NCI-H226 (cell line): Measurements from ENCODE around the gene DENND2C.

ENCODE experiments used
- DNase-seq: peaks from one replicate; pipeline ENCODE4 v3.0.0-alpha.2; 2015

Gene DENND2C

GRCh38 chr1:114671939-114672275, 2.1 kb upstream of the DENND2C start:
- DNase-seq = no peak

DNA sequence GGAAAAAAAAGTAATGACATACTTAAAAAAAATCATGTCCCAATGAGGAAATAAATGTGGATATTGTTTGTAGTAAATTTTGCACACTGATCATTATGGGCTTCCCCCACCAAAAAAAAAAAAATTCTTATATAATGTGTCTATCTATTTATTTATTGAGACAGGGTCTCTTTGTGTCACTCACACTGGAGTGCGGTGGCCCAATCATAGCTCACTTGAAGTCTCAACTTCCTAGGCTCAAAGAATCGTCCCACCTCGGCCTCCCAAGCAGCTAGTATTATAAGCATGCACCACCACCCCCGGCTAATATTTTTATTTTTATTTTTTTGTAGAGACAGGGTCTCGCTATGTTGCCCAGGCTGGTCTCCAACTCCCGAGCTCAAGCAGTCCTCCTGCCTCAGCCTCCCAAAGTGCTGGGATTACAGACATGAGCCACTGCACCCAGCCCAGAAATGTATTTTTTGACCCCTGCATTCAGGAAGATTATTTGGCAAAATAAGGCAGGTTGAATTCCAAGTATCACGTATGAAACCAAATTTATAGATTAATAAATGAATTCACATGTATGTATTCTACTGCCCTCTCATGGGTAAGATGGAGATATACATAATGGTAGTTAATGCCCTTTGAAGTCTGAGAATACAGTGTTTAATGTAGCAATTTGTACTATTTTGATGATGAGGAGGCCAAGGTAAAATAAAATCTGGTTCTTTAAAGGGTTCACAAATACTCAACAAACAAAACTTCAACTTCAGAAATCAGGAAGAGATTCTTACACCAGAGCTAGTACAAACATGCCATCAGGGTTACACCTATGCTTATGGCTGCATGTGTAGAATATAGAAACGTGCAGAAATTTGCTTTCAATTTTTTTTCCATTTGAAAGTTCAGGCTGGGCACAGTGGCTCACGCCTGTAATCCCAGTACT, 1.4 kb upstream of the DENND2C start:
- peak; percentile 2 for DNase-seq

- peak; percentile 95 for DNase-seq
Measured at GRCh38 chr1:114670083-114671010, 498 bp upstream of the DENND2C start.

DNA sequence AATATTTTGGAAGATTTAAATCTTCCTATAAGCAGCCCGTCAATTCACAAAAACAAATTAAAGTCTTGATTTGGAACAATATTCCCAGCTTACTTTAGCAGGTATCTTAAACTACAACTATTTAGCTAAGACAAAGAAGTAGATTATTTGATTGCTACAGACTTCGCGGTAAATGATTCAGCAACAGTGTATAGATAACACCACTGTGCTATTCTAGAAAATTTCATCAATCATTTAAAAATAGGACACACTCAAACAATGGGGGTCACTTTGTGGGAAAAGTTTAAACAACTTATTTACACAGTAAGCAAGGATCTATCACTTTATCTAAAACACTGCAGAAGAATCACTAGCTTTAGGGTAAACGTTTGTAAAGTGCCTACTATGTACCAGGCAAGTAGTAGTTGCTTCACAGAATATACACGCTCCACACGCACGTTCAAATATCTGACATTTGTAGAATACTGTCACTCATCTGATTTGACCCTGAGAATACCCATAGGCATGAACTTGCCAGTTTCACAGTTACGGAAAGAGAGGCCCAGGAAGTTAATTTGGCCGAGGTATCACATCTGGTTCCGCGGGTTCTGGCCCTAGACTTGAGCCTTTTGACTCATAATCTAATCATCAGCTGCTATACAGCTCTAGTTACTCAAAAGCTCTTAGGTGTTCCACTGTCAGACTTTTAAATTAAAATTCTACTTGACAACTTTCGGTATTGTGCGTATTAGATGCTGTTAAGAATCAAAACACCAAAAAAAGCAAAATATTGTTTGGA, 876 bp downstream of the DENND2C start:
- DNase-seq = peak; percentile 27

DNA sequence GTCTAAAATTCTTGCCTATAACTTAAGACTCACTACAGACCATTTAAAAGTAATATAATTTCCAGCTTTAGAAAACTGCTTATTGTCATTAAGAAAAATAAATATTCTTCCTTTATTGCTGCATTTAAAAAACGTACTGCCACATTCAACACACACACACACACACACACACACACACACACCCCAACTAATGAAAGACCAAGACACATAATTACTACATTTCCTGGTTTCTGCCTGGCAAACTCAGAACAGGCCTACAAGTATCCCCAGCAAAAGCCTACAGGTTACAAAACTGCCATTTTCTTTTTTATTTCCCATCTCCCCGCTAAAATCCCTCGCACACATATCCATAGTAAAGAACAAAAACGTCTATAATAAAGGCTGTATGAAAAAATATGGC, 1.5 kb downstream of the DENND2C start:
- DNase-seq = no peak

DNA sequence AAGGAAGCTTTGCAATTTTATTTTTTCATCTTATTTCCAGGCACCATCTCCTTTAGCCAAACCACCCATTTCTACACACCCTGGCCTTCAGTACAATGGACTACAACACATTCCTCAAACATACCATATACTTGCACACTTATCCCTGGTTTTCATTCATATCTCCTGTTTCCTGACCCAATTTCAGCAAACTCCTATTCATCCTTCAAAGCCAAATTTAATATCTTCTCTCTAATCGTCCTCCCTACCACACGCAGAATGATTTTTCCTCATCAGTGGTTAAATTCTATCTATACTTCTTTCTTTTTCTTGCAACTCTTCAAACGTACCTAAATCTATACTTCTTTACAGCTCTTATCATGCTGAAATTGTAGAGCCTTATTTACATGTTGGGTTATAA, 2.9 kb downstream of the DENND2C start:
- no peak for DNase-seq

DNA sequence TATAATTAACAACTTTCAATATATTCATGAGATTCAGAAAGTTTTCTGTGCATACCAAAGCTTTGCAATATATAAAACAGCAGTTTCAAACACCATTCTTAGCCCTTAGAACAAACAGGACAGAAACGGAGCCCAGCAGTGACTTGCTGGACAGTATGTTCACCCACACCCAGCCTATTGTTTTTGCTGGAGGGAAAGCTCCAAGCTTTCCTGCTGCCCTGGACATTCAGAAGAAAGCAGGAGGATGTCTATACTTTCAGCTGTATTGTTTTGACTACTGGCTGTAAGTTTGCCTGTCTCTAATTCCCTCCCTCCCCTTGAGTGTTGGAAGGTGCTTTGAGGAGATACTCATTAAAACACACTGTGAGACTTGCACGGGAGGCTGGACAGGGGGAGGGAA, 9.6 kb downstream of the DENND2C start:
- no peak for DNase-seq

GRCh38 chr1:114651893-114652292, 18.0 kb downstream of the DENND2C start:
- DNase-seq = no peak

DNA sequence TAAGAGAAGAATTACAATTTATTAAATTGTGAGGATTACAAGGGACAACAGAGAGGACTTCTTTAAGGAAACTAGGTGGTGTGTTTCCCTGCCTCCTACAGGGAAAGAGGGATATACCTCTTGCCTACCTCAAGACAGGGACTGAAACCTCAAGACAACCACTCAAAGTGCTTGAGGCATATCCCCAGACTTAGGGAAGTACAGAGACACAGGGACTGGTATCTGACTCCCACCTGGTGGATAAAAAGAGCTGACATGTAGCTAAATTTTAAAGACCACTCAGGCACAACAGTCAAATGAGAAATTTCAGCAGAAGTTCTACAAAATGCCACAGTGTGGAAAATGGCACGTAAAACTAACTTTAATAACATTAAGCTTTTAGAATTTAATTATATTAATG, 21.3 kb downstream of the DENND2C start:
- DNase-seq = no peak

GRCh38 chr1:114641377-114641776, 28.5 kb downstream of the DENND2C start:
- DNase-seq = no peak

DNA sequence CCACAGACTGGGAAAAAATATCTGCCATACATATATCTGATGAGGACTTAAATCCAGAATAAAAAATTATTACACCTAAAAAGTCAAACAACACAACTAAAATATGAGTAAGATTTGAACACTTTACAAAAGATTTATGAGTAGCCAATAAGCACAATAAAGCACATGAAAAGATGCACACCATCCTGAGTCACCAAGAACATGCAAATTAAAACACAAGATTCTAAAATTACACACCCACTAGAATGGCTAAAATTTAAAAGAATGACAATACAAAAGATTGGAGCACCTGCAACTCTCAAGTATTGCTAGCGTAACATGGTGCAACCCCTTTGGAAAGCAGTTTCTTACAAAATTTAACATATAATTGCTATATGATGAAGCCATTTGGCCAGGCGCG, 30.9 kb downstream of the DENND2C start:
- DNase-seq = no peak

GRCh38 chr1:114632427-114632826, 37.4 kb downstream of the DENND2C start:
- DNase-seq = no peak

- no peak for DNase-seq
Measured at GRCh38 chr1:114627107-114627506, 42.7 kb downstream of the DENND2C start.

DNA sequence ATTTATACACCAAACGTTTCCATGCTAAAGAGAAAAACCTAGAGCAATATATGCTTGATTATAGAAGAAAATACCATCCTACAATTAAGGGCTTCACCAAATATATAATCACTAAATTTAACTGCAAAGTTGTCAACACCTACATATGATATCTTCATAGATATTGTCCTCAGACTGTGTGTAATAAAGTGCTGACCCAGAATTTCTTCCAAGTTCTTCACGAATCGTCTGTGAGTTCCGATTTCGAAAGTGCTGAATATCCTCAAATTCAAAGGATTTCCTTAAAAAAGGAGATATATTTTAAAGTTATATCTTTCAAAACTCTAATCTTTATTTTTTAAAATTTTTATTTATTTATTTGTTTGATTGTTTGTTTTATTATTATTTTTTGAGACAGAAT, 46.5 kb downstream of the DENND2C start:
- DNase-seq = no peak

- DNase-seq = no peak
Measured at GRCh38 chr1:114620419-114620818, 49.4 kb downstream of the DENND2C start.

DNA sequence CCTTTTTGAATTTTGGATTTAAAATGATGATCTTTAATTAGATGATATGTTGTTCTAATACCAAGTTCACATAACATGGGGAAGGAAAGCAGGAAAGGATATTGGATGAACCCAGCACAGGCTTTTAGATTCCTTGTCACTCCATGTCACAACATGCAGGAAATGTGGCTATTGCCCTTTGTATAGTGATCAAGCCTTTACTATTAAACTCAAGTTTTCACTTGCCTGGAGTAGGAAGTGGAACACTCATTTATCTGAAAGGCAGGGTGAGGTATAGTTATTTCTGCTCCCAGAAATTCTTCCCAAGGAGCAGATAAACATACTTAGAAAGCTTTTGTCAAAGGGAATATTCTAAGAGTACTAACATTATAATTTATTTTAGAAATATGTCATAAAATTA, 51.2 kb downstream of the DENND2C start:
- DNase-seq = no peak

- DNase-seq = no peak
Measured at GRCh38 chr1:114610546-114611245, 59.2 kb downstream of the DENND2C start.

GRCh38 chr1:114609826-114610225, 60.0 kb downstream of the DENND2C start:
- DNase-seq = no peak

DNA sequence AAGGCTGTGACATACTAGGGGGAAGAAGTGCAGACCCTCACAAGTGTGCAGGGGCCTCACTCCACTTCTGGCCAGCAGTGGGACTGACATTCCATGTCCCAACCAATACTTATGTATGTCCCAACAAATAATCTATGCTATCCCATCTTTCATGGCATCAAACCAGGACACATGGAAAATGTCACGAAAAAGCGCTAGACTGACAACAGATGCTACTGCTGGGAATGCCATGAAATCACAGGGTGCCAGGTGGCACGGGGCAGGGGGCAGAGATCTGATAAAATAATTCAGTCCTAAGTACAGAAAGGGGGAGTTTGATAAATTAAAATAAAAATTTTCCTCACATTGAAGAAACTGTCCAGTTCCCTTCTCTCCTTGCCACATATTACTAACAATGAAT, 60.8 kb downstream of the DENND2C start:
- DNase-seq = no peak

DNA sequence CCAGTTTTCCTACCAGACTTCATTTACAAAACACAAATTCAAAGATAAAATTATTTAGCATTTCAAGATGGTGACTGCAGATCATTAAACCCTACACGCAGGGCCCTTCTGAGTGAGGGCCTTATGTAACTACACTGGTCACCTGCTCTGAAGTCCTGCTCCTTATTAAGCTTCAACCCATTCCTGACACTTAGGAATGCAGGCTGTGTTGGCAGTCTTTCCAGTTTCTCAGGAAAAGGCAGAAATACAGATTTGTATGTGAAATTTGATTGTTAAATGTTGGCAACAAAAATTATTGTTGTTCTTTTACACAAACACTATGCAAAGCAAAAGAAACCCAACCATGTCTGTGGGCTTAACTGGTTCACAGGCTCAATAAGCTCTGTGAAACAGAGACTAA, 62.6 kb downstream of the DENND2C start:
- no peak for DNase-seq

DNA sequence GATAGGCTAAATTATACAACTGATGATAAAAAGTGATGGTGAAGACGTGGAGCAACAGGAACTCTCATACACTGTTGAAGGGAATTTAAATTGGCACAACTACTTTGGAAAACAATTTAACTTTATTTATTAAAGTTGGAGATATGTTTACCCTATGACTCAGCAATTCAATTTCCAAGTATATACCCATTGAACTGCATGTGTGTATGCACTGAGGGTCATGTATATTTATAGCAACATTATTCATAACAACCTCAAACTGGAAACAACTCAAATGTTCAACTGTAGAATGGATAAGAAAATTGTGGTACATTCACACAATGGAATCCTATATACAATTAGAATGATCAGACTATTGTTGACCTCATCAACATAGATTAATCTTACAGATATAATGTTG, 71.9 kb downstream of the DENND2C start:
- no peak for DNase-seq

DNA sequence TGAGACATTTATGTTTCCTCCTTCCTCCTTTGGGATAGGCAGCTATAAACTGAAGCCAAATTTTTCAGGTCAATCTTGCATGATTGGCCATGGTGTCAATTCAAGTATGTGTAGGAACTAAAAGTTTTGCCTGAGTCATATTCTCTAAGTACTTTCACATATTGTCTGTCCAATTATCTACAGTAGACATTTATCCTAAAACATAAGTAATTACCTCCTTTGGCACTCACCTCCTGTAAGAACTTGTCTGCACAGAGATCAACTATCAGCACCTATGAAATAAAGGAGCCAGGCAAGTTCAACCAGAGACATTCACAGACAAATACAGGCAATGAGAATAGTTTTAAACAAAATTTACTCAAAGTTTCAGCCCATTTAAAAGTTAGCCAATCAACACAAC, 74.2 kb downstream of the DENND2C start:
- DNase-seq = no peak

GRCh38 chr1:114594046-114594445, 75.8 kb downstream of the DENND2C start:
- DNase-seq = no peak
